GM12878 (cell line): Measurements from ENCODE around the gene PGBD4. TPM values are rescaled to one million over a fixed set of nuclear protein-coding genes. Genes with fewer than 3 reads are reported as not detected.

Experiments used
- BRCA1 ChIP-seq: IDR thresholded peaks from 2 replicates; pipeline ENCODE4 v1.6.1; 2011; ENCODE audit warnings: low read depth, low read length, improper control_type of control experiment
- STAT1 ChIP-seq: fragments of 450-650 bp; conservative IDR thresholded peaks from 2 replicates; pipeline ENCODE4 v1.6.1; 2014; ENCODE audit warnings: antibody characterized with exemption, mild to moderate bottlenecking
- TCF3 ChIP-seq: IDR thresholded peaks from 2 replicates; pipeline ENCODE4 v1.6.1; 2012; ENCODE audit warnings: low read depth, mild to moderate bottlenecking, low read length, borderline replicate concordance; ENCODE audit not compliant: insufficient read depth
- polyA plus RNA-seq, 11 experiments: library from polyadenylated mRNA; depleted of rRNA in 4 of 11; unstranded in 6 of 11; stranded (reverse) in 5 of 11; fragments of >200 nt; fragmentation: Nextera tagmentation in 4 of 11; fragmentation: Illumina TruSeq in 1 of 11; extraction: Ambion mirVana in 4 of 11; extraction: Trizol in 1 of 11; gene quantifications; 1 replicate in 1 of 11; 2 replicates in 10 of 11; pipeline versions ENCODE4 v1.2.1 to v1.2.3, GENCODE V29; 2011 to 2016; ENCODE audit warnings: inconsistent platforms in 2 of 11, missing spikeins in 2 of 11, low read depth in 1 of 11
- total RNA-seq, 4 experiments: library from RNA; depleted of rRNA in 3 of 4; stranded (reverse); fragments of >200 nt in 3 of 4; fragmentation: Illumina TruSeq in 1 of 4; extraction: Trizol in 1 of 4; gene quantifications; 2 replicates each; pipeline versions ENCODE4 v1.2.1 to v1.2.3, GENCODE V29; 2013 to 2021
- TF ChIP-seq, protein P1 (sequence below): fragments of 450-650 bp; IDR thresholded peaks from 2 replicates; pipeline ENCODE4 v1.6.1; 2017; ENCODE audit warnings: mild to moderate bottlenecking, low read depth, inconsistent platforms; ENCODE audit not compliant: poor library complexity, severe bottlenecking
- TF ChIP-seq, protein P2 (sequence below): fragments of 150-350 bp; IDR thresholded peaks from 2 replicates; pipeline ENCODE4 v1.6.1; 2014; ENCODE audit warnings: mild to moderate bottlenecking, low read depth, low read length
- TF ChIP-seq, protein P3 (sequence below): fragments of 450-650 bp; IDR thresholded peaks from 2 replicates; pipeline ENCODE4 v1.6.1; 2018; ENCODE audit warnings: mild to moderate bottlenecking, low read depth, moderate library complexity; ENCODE audit not compliant: partially characterized antibody

The PGBD4 gene
- total and polyA plus RNA-seq, 10 of the 15 experiments (the other 5 are each of a cell fraction or from before 2014, with no cell fraction given) = 1.2 to 5.8 (median 2.8) TPM

GRCh38 chr15:34054081-34054707 is 47.7 kb upstream of the PGBD4 start (continued):
- TF ChIP-seq, protein P1, sequence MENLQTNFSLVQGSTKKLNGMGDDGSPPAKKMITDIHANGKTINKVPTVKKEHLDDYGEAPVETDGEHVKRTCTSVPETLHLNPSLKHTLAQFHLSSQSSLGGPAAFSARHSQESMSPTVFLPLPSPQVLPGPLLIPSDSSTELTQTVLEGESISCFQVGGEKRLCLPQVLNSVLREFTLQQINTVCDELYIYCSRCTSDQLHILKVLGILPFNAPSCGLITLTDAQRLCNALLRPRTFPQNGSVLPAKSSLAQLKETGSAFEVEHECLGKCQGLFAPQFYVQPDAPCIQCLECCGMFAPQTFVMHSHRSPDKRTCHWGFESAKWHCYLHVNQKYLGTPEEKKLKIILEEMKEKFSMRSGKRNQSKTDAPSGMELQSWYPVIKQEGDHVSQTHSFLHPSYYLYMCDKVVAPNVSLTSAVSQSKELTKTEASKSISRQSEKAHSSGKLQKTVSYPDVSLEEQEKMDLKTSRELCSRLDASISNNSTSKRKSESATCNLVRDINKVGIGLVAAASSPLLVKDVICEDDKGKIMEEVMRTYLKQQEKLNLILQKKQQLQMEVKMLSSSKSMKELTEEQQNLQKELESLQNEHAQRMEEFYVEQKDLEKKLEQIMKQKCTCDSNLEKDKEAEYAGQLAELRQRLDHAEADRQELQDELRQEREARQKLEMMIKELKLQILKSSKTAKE = no peak
- TF ChIP-seq, protein P2, sequence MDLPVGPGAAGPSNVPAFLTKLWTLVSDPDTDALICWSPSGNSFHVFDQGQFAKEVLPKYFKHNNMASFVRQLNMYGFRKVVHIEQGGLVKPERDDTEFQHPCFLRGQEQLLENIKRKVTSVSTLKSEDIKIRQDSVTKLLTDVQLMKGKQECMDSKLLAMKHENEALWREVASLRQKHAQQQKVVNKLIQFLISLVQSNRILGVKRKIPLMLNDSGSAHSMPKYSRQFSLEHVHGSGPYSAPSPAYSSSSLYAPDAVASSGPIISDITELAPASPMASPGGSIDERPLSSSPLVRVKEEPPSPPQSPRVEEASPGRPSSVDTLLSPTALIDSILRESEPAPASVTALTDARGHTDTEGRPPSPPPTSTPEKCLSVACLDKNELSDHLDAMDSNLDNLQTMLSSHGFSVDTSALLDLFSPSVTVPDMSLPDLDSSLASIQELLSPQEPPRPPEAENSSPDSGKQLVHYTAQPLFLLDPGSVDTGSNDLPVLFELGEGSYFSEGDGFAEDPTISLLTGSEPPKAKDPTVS = no peak
- TF ChIP-seq, protein P3, sequence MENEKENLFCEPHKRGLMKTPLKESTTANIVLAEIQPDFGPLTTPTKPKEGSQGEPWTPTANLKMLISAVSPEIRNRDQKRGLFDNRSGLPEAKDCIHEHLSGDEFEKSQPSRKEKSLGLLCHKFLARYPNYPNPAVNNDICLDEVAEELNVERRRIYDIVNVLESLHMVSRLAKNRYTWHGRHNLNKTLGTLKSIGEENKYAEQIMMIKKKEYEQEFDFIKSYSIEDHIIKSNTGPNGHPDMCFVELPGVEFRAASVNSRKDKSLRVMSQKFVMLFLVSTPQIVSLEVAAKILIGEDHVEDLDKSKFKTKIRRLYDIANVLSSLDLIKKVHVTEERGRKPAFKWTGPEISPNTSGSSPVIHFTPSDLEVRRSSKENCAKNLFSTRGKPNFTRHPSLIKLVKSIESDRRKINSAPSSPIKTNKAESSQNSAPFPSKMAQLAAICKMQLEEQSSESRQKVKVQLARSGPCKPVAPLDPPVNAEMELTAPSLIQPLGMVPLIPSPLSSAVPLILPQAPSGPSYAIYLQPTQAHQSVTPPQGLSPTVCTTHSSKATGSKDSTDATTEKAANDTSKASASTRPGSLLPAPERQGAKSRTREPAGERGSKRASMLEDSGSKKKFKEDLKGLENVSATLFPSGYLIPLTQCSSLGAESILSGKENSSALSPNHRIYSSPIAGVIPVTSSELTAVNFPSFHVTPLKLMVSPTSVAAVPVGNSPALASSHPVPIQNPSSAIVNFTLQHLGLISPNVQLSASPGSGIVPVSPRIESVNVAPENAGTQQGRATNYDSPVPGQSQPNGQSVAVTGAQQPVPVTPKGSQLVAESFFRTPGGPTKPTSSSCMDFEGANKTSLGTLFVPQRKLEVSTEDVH = no peak
- TF ChIP-seq BRCA1 (no peak), TCF3 (no peak), STAT1 (no peak)
